ENCODE measurements around the gene STIM2.

Gene STIM2

DNA sequence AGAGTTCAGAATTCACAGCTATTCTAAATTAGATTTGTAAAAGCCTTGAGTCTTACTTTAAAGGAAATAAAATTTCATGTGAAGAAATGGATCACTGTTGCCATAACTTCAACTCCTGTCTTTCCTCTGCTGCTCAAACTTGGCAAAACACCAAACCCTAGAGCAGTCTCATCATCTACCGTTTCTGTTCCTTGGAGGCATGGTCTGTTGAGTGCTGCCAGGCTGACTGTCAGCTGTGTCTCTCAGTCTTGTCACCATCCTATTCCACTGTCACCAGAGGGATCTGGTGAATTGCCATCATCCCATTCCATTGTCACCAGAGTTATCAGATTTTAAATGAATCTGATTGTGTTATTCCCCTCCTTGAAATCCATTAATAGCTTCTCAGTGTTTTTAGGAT is 55.6 kb downstream of the STIM2 start:
- no peak for DNase-seq (ENCODE audit: low read depth, low spot score)
- no peak overlapping the region for H3K4me3 ChIP-seq (ENCODE audit: low read depth, low read length)
- TF ChIP-seq, protein P1, sequence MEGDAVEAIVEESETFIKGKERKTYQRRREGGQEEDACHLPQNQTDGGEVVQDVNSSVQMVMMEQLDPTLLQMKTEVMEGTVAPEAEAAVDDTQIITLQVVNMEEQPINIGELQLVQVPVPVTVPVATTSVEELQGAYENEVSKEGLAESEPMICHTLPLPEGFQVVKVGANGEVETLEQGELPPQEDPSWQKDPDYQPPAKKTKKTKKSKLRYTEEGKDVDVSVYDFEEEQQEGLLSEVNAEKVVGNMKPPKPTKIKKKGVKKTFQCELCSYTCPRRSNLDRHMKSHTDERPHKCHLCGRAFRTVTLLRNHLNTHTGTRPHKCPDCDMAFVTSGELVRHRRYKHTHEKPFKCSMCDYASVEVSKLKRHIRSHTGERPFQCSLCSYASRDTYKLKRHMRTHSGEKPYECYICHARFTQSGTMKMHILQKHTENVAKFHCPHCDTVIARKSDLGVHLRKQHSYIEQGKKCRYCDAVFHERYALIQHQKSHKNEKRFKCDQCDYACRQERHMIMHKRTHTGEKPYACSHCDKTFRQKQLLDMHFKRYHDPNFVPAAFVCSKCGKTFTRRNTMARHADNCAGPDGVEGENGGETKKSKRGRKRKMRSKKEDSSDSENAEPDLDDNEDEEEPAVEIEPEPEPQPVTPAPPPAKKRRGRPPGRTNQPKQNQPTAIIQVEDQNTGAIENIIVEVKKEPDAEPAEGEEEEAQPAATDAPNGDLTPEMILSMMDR (IDR thresholded peaks at IDR 0.05; ENCODE audit: low read depth, low read length) = no peak
- in situ Hi-C loops (cut with HindIII; ENCODE audit: low sequenced_read_pairs) = no loop called here

GRCh38 chr4:26930964-26931363 is 70.3 kb downstream of the STIM2 start:
- in situ Hi-C loops (cut with HindIII; ENCODE audit: low sequenced_read_pairs) = no loop called here
- H3K4me3 ChIP-seq (ENCODE audit: low read depth, low read length) = no peak overlapping the region
- TF ChIP-seq, protein P1 (IDR thresholded peaks at IDR 0.05; ENCODE audit: low read depth, low read length) = no peak
- no peak for DNase-seq (ENCODE audit: low read depth, low spot score)

- DNase-seq (ENCODE audit: low read depth, low spot score) = no peak
- in situ Hi-C loops (cut with HindIII; ENCODE audit: low sequenced_read_pairs) = no loop called here
- TF ChIP-seq, protein P1 (IDR thresholded peaks at IDR 0.05; ENCODE audit: low read depth, low read length) = no peak
- no peak overlapping the region for H3K4me3 ChIP-seq (ENCODE audit: low read depth, low read length)
These were observed 70.8 kb downstream of the STIM2 start for GRCh38 chr4:26931451-26931850.

- no peak overlapping the region for H3K4me3 ChIP-seq (ENCODE audit: low read depth, low read length)
- in situ Hi-C loops (cut with HindIII; ENCODE audit: low sequenced_read_pairs) = no loop called here
- TF ChIP-seq, protein P1 (IDR thresholded peaks at IDR 0.05; ENCODE audit: low read depth, low read length) = no peak
- DNase-seq (ENCODE audit: low read depth, low spot score) = no peak
These were observed 71.3 kb downstream of the STIM2 start for GRCh38 chr4:26931966-26932365.

- TF ChIP-seq, protein P1 (IDR thresholded peaks at IDR 0.05; ENCODE audit: low read depth, low read length) = no peak
- in situ Hi-C loops (cut with HindIII; ENCODE audit: low sequenced_read_pairs) = no loop called here
- no peak overlapping the region for H3K4me3 ChIP-seq (ENCODE audit: low read depth, low read length)
- no peak for DNase-seq (ENCODE audit: low read depth, low spot score)
These were observed 74.8 kb downstream of the STIM2 start for GRCh38 chr4:26935397-26935796.

GRCh38 chr4:26936284-26937065 is 75.8 kb downstream of the STIM2 start:
- no peak overlapping the region for H3K4me3 ChIP-seq (ENCODE audit: low read depth, low read length)
- in situ Hi-C loops (cut with HindIII; ENCODE audit: low sequenced_read_pairs) = no loop called here
- no peak for DNase-seq (ENCODE audit: low read depth, low spot score)
- TF ChIP-seq, protein P1 (IDR thresholded peaks at IDR 0.05; ENCODE audit: low read depth, low read length) = no peak
